WTC11 (cell line): ENCODE data around the gene RAET1E. TPM values are rescaled to one million over a fixed set of nuclear protein-coding genes. Genes with fewer than 3 reads are reported as not detected.

ENCODE experiments used
- ATAC-seq: fragments of 200-7000 bp; cut with Tn5 transposase; 2 replicates; pipeline ENCODE4 v1.10.0; 2021; ENCODE audit warnings: mild to moderate bottlenecking, moderate library complexity
- CTCF ChIA-PET: fragments of 300-600 bp; sonication (Branson Sonifier 250); formaldehyde crosslinking; loops from one replicate; lab custom pipeline; 2021; ENCODE audit warnings: antibody characterized with exemption; lab: Charles Lee
- POLR2A ChIA-PET: fragments of 350-600 bp; sonication (Branson Sonifier 250); formaldehyde crosslinking; loops from one replicate; lab custom pipeline; 2021; ENCODE audit warnings: antibody characterized with exemption; lab: Charles Lee
- DNase-seq: peaks from one replicate; pipeline ENCODE4 v3.0.0; 2021; ENCODE audit warnings: low spot score
- H3K27ac Mint-ChIP-seq: 2 replicates; pipeline ENCODE4 v1.8.0; 2021; ENCODE audit warnings: mixed read lengths
- H3K27me3 Mint-ChIP-seq: 2 replicates; pipeline ENCODE4 v1.8.0; 2021; ENCODE audit warnings: low read depth, mild to moderate bottlenecking, moderate library complexity, mixed read lengths
- H3K36me3 Mint-ChIP-seq: 2 replicates; pipeline ENCODE4 v1.8.0; 2021; ENCODE audit warnings: mixed read lengths
- H3K4me1 Mint-ChIP-seq: 2 replicates; pipeline ENCODE4 v1.8.0; 2022; ENCODE audit warnings: mixed read lengths
- H3K4me3 Mint-ChIP-seq: 2 replicates; pipeline ENCODE4 v1.8.0; 2021; ENCODE audit warnings: mild to moderate bottlenecking, moderate library complexity, mixed read lengths
- H3K9me3 Mint-ChIP-seq: 2 replicates; pipeline ENCODE4 v1.8.0; 2021; ENCODE audit warnings: mixed read lengths
- ESRRA ChIP-seq: sonication (generic); formaldehyde crosslinking; IDR thresholded peaks from 2 replicates; pipeline ENCODE4 v1.8.1; 2022; ENCODE audit warnings: mild to moderate bottlenecking, missing genetic modification reagents, borderline replicate concordance
- FOXK1 ChIP-seq: sonication (generic); formaldehyde crosslinking; IDR thresholded peaks from 2 replicates; pipeline ENCODE4 v1.8.0; 2022; ENCODE audit warnings: mild to moderate bottlenecking, moderate library complexity, missing genetic modification reagents
- FOXP1 ChIP-seq: sonication (generic); formaldehyde crosslinking; IDR thresholded peaks from 2 replicates; pipeline ENCODE4 v1.8.0; 2022; ENCODE audit warnings: missing genetic modification reagents, mild to moderate bottlenecking, moderate library complexity, borderline replicate concordance
- GABPB1 ChIP-seq: sonication (generic); formaldehyde crosslinking; IDR thresholded peaks from 2 replicates; pipeline ENCODE4 v1.8.1; 2023; ENCODE audit warnings: mild to moderate bottlenecking, missing genetic modification reagents
- JAZF1 ChIP-seq: fragments of 250-450 bp; sonication (Bioruptor Pico); IDR thresholded peaks from 2 replicates; pipeline ENCODE4 v1.9.0; 2021; ENCODE audit warnings: moderate library complexity, mild to moderate bottlenecking, inconsistent platforms
- NFATC4 ChIP-seq: fragments of 250-450 bp; sonication (Bioruptor Pico); IDR thresholded peaks from 2 replicates; pipeline ENCODE4 v1.9.0; 2021; ENCODE audit warnings: mild to moderate bottlenecking
- PRRX2 ChIP-seq: fragments of 250-450 bp; sonication (Bioruptor Pico); IDR thresholded peaks from 2 replicates; pipeline ENCODE4 v1.8.0; 2021; ENCODE audit warnings: mild to moderate bottlenecking
- SMAD4 ChIP-seq: sonication (generic); formaldehyde crosslinking; IDR thresholded peaks from 2 replicates; pipeline ENCODE4 v1.8.0; 2022; ENCODE audit warnings: mild to moderate bottlenecking, missing genetic modification reagents
- TEAD4 ChIP-seq: sonication (generic); formaldehyde crosslinking; IDR thresholded peaks from 2 replicates; pipeline ENCODE4 v1.8.0; 2022; ENCODE audit warnings: mild to moderate bottlenecking, missing genetic modification reagents
- ZBTB21 ChIP-seq: sonication (generic); formaldehyde crosslinking; IDR thresholded peaks from 2 replicates; pipeline ENCODE4 v1.8.1; 2023; ENCODE audit warnings: mild to moderate bottlenecking, missing genetic modification reagents, borderline replicate concordance
- ZNF121 ChIP-seq: sonication (generic); formaldehyde crosslinking; IDR thresholded peaks from 2 replicates; pipeline ENCODE4 v1.8.0; 2023; ENCODE audit warnings: missing genetic modification reagents
- ZNF232 ChIP-seq: sonication (generic); formaldehyde crosslinking; IDR thresholded peaks from 2 replicates; pipeline ENCODE4 v1.8.0; 2022; ENCODE audit warnings: mild to moderate bottlenecking, missing genetic modification reagents
- ZNF263 ChIP-seq: sonication (generic); formaldehyde crosslinking; IDR thresholded peaks from 2 replicates; pipeline ENCODE4 v1.8.1; 2022; ENCODE audit warnings: low read depth, mild to moderate bottlenecking, moderate library complexity, missing genetic modification reagents
- ZNF423 ChIP-seq: fragments of 250-450 bp; sonication (Bioruptor Pico); IDR thresholded peaks from 2 replicates; pipeline ENCODE4 v2.1.2; 2022; ENCODE audit warnings: mild to moderate bottlenecking, moderate library complexity
- total RNA-seq: library from RNA; stranded (reverse); gene quantifications from 3 replicates; pipeline ENCODE4 v1.2.3, GENCODE V29; 2021
- TF ChIP-seq, protein P1 (sequence below): sonication (generic); formaldehyde crosslinking; IDR thresholded peaks from 2 replicates; pipeline ENCODE4 v1.8.0; 2023; ENCODE audit warnings: missing genetic modification reagents, mild to moderate bottlenecking, borderline replicate concordance
- TF ChIP-seq, protein P2 (sequence below): fragments of 250-450 bp; sonication (Bioruptor Pico); IDR thresholded peaks from 2 replicates; pipeline ENCODE4 v1.8.0; 2021; ENCODE audit warnings: mild to moderate bottlenecking
- TF ChIP-seq, protein P3 (sequence below): sonication (generic); formaldehyde crosslinking; IDR thresholded peaks from 2 replicates; pipeline ENCODE4 v1.8.0; 2022; ENCODE audit warnings: mild to moderate bottlenecking, missing genetic modification reagents
- TF ChIP-seq, protein P4 (sequence below): sonication (generic); formaldehyde crosslinking; IDR thresholded peaks from 2 replicates; pipeline ENCODE4 v1.8.0; 2022; ENCODE audit warnings: mild to moderate bottlenecking, missing genetic modification reagents
- TF ChIP-seq, protein P5 (sequence below): sonication (generic); formaldehyde crosslinking; IDR thresholded peaks from 2 replicates; pipeline ENCODE4 v1.8.1; 2023; ENCODE audit warnings: mild to moderate bottlenecking, missing genetic modification reagents, moderate library complexity
- TF ChIP-seq, protein P6 (sequence below): sonication (generic); formaldehyde crosslinking; IDR thresholded peaks from 2 replicates; pipeline ENCODE4 v1.8.0; 2022; ENCODE audit warnings: mild to moderate bottlenecking, missing genetic modification reagents
- TF ChIP-seq, protein P7 (sequence below): sonication (generic); formaldehyde crosslinking; IDR thresholded peaks from 2 replicates; pipeline ENCODE4 v1.8.0; 2022; ENCODE audit warnings: missing genetic modification reagents
- TF ChIP-seq, protein P8 (sequence below): sonication (generic); formaldehyde crosslinking; IDR thresholded peaks from 2 replicates; pipeline ENCODE4 v1.8.1; 2022; ENCODE audit warnings: low read depth, mild to moderate bottlenecking, moderate library complexity, missing genetic modification reagents, borderline replicate concordance
- TF ChIP-seq, protein P9 (sequence below): sonication (generic); formaldehyde crosslinking; IDR thresholded peaks from 2 replicates; pipeline ENCODE4 v1.8.0; 2023; ENCODE audit warnings: missing genetic modification reagents

RAET1E gene
- total RNA-seq, 1 experiment from 2014 or later: not detected

DNA sequence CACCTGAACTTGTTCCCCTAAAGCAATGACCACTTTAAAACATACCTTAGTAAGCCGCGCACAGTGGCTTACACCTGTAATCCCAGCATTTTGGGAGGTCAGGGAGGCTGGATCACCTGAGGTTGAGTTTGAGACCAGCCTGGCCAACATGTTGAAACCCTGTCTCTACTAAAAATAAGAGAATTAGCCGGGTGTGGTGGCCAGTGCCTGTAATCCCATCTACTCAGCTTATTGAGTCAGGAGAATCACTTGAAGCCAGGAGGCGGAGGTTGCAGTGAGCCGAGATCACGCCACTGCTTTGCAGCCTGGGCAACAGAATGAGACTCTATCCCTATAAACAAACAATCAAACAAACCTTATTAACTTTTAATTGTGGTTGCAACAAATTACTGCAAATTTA, 1.6 kb upstream of the RAET1E start (continued):
- TF ChIP-seq, protein P1, sequence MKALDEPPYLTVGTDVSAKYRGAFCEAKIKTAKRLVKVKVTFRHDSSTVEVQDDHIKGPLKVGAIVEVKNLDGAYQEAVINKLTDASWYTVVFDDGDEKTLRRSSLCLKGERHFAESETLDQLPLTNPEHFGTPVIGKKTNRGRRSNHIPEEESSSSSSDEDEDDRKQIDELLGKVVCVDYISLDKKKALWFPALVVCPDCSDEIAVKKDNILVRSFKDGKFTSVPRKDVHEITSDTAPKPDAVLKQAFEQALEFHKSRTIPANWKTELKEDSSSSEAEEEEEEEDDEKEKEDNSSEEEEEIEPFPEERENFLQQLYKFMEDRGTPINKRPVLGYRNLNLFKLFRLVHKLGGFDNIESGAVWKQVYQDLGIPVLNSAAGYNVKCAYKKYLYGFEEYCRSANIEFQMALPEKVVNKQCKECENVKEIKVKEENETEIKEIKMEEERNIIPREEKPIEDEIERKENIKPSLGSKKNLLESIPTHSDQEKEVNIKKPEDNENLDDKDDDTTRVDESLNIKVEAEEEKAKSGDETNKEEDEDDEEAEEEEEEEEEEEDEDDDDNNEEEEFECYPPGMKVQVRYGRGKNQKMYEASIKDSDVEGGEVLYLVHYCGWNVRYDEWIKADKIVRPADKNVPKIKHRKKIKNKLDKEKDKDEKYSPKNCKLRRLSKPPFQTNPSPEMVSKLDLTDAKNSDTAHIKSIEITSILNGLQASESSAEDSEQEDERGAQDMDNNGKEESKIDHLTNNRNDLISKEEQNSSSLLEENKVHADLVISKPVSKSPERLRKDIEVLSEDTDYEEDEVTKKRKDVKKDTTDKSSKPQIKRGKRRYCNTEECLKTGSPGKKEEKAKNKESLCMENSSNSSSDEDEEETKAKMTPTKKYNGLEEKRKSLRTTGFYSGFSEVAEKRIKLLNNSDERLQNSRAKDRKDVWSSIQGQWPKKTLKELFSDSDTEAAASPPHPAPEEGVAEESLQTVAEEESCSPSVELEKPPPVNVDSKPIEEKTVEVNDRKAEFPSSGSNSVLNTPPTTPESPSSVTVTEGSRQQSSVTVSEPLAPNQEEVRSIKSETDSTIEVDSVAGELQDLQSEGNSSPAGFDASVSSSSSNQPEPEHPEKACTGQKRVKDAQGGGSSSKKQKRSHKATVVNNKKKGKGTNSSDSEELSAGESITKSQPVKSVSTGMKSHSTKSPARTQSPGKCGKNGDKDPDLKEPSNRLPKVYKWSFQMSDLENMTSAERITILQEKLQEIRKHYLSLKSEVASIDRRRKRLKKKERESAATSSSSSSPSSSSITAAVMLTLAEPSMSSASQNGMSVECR (CRISPR knock-in tag): no peak
- TF ChIP-seq ZNF263: no peak
- TF ChIP-seq NFATC4 (CRISPR knock-in tag): no peak
- TF ChIP-seq, protein P2, sequence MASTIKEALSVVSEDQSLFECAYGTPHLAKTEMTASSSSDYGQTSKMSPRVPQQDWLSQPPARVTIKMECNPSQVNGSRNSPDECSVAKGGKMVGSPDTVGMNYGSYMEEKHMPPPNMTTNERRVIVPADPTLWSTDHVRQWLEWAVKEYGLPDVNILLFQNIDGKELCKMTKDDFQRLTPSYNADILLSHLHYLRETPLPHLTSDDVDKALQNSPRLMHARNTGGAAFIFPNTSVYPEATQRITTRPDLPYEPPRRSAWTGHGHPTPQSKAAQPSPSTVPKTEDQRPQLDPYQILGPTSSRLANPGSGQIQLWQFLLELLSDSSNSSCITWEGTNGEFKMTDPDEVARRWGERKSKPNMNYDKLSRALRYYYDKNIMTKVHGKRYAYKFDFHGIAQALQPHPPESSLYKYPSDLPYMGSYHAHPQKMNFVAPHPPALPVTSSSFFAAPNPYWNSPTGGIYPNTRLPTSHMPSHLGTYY (CRISPR knock-in tag): no peak
- TF ChIP-seq, protein P3, sequence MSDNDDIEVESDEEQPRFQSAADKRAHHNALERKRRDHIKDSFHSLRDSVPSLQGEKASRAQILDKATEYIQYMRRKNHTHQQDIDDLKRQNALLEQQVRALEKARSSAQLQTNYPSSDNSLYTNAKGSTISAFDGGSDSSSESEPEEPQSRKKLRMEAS (CRISPR knock-in tag): no peak
- no peak for TF ChIP-seq FOXK1 (CRISPR knock-in tag)

DNA sequence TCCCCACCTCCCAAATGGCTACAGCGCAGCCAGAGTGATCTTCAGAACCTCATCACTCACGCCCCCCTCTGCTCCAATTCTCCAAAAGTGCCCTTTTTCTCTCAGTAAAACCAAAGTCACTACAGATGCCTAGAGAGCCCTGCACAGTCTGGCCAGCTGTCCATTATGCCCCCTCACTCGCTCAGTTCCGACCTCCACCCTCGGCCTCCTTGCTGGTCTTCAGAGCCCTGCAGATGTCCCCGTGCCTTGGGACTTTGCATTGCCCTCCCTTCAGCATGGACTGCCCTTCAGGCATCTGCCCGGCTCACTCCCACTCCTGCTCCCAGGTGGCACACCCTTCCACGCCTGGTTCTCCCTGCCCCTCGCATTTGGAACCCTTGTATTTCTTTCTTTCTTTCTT, 1.1 kb upstream of the RAET1E start:
- Mint-ChIP-seq H3K4me3 (no peak overlapping the region), H3K27ac (no peak overlapping the region), H3K27me3 (no peaks in the 10 kb centered on the region; the same call in 1 of the 2 replicates), H3K36me3 (no peaks in the 10 kb centered on the region), H3K9me3 (no peaks in the 10 kb centered on the region), H3K4me1 (peaks cover 14% of the 10 kb centered on the region)
- ChIA-PET POLR2A (no interaction called here), CTCF (interaction anchor here (0.6 to 1.1 kb wide), 7 partner anchors 13 to 67 kb away, joined by 3 to 9 read pairs (median 3); no protein-coding TSS in a partner anchor)
- TF ChIP-seq, protein P4, sequence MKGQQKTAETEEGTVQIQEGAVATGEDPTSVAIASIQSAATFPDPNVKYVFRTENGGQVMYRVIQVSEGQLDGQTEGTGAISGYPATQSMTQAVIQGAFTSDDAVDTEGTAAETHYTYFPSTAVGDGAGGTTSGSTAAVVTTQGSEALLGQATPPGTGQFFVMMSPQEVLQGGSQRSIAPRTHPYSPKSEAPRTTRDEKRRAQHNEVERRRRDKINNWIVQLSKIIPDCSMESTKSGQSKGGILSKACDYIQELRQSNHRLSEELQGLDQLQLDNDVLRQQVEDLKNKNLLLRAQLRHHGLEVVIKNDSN (CRISPR knock-in tag): no peak
- TF ChIP-seq GABPB1 (CRISPR knock-in tag) (no peak), FOXP1 (CRISPR knock-in tag) (no peak), JAZF1 (CRISPR knock-in tag) (no peak), SMAD4 (no peak), ZNF121 (CRISPR knock-in tag) (no peak), ZNF232 (CRISPR knock-in tag) (no peak), PRRX2 (no peak), TEAD4 (no peak), ZNF423 (CRISPR knock-in tag) (no peak), ZNF263 (no peak), ZBTB21 (CRISPR knock-in tag) (no peak), ESRRA (CRISPR knock-in tag) (no peak)
- TF ChIP-seq, protein P5, sequence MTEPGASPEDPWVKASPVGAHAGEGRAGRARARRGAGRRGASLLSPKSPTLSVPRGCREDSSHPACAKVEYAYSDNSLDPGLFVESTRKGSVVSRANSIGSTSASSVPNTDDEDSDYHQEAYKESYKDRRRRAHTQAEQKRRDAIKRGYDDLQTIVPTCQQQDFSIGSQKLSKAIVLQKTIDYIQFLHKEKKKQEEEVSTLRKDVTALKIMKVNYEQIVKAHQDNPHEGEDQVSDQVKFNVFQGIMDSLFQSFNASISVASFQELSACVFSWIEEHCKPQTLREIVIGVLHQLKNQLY (CRISPR knock-in tag): no peak
- TF ChIP-seq, protein P6, sequence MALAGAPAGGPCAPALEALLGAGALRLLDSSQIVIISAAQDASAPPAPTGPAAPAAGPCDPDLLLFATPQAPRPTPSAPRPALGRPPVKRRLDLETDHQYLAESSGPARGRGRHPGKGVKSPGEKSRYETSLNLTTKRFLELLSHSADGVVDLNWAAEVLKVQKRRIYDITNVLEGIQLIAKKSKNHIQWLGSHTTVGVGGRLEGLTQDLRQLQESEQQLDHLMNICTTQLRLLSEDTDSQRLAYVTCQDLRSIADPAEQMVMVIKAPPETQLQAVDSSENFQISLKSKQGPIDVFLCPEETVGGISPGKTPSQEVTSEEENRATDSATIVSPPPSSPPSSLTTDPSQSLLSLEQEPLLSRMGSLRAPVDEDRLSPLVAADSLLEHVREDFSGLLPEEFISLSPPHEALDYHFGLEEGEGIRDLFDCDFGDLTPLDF (CRISPR knock-in tag): no peak
- TF ChIP-seq, protein P7, sequence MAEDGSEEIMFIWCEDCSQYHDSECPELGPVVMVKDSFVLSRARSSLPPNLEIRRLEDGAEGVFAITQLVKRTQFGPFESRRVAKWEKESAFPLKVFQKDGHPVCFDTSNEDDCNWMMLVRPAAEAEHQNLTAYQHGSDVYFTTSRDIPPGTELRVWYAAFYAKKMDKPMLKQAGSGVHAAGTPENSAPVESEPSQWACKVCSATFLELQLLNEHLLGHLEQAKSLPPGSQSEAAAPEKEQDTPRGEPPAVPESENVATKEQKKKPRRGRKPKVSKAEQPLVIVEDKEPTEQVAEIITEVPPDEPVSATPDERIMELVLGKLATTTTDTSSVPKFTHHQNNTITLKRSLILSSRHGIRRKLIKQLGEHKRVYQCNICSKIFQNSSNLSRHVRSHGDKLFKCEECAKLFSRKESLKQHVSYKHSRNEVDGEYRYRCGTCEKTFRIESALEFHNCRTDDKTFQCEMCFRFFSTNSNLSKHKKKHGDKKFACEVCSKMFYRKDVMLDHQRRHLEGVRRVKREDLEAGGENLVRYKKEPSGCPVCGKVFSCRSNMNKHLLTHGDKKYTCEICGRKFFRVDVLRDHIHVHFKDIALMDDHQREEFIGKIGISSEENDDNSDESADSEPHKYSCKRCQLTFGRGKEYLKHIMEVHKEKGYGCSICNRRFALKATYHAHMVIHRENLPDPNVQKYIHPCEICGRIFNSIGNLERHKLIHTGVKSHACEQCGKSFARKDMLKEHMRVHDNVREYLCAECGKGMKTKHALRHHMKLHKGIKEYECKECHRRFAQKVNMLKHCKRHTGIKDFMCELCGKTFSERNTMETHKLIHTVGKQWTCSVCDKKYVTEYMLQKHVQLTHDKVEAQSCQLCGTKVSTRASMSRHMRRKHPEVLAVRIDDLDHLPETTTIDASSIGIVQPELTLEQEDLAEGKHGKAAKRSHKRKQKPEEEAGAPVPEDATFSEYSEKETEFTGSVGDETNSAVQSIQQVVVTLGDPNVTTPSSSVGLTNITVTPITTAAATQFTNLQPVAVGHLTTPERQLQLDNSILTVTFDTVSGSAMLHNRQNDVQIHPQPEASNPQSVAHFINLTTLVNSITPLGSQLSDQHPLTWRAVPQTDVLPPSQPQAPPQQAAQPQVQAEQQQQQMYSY (CRISPR knock-in tag): no peak
- TF ChIP-seq, protein P8, sequence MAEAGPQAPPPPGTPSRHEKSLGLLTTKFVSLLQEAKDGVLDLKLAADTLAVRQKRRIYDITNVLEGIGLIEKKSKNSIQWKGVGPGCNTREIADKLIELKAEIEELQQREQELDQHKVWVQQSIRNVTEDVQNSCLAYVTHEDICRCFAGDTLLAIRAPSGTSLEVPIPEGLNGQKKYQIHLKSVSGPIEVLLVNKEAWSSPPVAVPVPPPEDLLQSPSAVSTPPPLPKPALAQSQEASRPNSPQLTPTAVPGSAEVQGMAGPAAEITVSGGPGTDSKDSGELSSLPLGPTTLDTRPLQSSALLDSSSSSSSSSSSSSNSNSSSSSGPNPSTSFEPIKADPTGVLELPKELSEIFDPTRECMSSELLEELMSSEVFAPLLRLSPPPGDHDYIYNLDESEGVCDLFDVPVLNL (CRISPR knock-in tag): no peak
- TF ChIP-seq, protein P9, sequence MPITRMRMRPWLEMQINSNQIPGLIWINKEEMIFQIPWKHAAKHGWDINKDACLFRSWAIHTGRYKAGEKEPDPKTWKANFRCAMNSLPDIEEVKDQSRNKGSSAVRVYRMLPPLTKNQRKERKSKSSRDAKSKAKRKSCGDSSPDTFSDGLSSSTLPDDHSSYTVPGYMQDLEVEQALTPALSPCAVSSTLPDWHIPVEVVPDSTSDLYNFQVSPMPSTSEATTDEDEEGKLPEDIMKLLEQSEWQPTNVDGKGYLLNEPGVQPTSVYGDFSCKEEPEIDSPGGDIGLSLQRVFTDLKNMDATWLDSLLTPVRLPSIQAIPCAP (CRISPR knock-in tag): no peak
- DNase-seq (no peak), ATAC-seq (no peak)
